NT2/D1 (cell line): Measurements from ENCODE around the gene CYB561D1.

Experiments used
- DNase-seq: peaks from one replicate; pipeline ENCODE4 v3.0.0-alpha.2; 2011; ENCODE audit warnings: low read depth, low spot score
- H3K27me3 ChIP-seq: 2 replicates; pipeline ENCODE4 v1.6.0; 2011; ENCODE audit warnings: mild to moderate bottlenecking; ENCODE audit not compliant: insufficient read length, insufficient read depth
- H3K36me3 ChIP-seq: 2 replicates; pipeline ENCODE4 v1.6.1; 2011; ENCODE audit warnings: mild to moderate bottlenecking, low read length, mixed read lengths; ENCODE audit not compliant: insufficient read depth, insufficient read length
- H3K4me1 ChIP-seq: 2 replicates; pipeline ENCODE4 v1.5.1; 2011; ENCODE audit not compliant: insufficient read depth, insufficient read length
- H3K4me3 ChIP-seq: 2 replicates; pipeline ENCODE4 v1.5.1; 2011; ENCODE audit warnings: low read depth; ENCODE audit not compliant: insufficient read length
- H3K9ac ChIP-seq: 2 replicates; pipeline ENCODE4 v1.6.0; 2011; ENCODE audit warnings: low read depth; ENCODE audit not compliant: insufficient read length
- H3K9me3 ChIP-seq: 2 replicates; pipeline ENCODE4 v1.5.1; 2011; ENCODE audit warnings: mild to moderate bottlenecking, low read length; ENCODE audit not compliant: insufficient read depth
- SUZ12 ChIP-seq: IDR thresholded peaks from 2 replicates; pipeline ENCODE4 v1.6.1; 2011; ENCODE audit not compliant: insufficient read length, insufficient read depth; ENCODE audit errors: extremely low read depth
- YY1 ChIP-seq: IDR thresholded peaks from 2 replicates; pipeline ENCODE4 v1.6.1; 2011; ENCODE audit not compliant: insufficient read length, insufficient read depth
- ZNF274 ChIP-seq: IDR thresholded peaks from 2 replicates; pipeline ENCODE4 v1.6.1; 2011; ENCODE audit warnings: mild to moderate bottlenecking, low read depth, low read length

Gene CYB561D1

GRCh38 chr1:109513110-109513710, 19.3 kb downstream of the CYB561D1 start:
- TF ChIP-seq ZNF274 = no peak
- TF ChIP-seq YY1 = no peak
- TF ChIP-seq SUZ12 = no peak
- Histone ChIP-seq H3K27me3 (peaks cover 41% of the 10 kb centered on the region), H3K9me3 (no peaks in the 10 kb centered on the region), H3K4me1 (peaks cover 3% of the 10 kb centered on the region), H3K4me3 (no peak overlapping the region), H3K9ac (no peak overlapping the region), H3K36me3 (no peaks in the 10 kb centered on the region)
- DNase-seq = no peak

DNA sequence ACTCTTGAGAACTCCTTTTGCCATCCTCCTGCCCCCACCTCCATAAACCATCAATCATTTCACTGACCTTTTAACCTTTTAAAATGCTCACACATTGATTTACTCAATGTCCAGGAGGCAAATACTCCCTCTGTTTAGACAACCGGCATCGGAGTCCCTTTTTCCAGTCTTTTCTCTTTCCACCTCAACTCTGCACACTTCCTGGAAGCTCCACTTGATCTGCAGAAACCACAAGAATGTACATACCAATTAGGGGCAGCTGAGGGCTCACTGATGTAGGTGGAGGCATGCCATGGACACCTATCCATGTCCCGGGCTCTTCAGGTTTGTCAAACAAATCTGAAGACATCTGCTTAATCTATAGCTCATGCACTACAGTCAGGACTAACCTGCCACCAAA, 21.0 kb downstream of the CYB561D1 start:
- Histone ChIP-seq H3K9ac (no peak overlapping the region), H3K36me3 (no peaks in the 10 kb centered on the region), H3K27me3 (peaks cover 25% of the 10 kb centered on the region), H3K4me1 (peaks cover 3% of the 10 kb centered on the region), H3K9me3 (no peaks in the 10 kb centered on the region), H3K4me3 (no peak overlapping the region)
- DNase-seq = no peak
- TF ChIP-seq SUZ12 (no peak), ZNF274 (no peak), YY1 (no peak)

DNA sequence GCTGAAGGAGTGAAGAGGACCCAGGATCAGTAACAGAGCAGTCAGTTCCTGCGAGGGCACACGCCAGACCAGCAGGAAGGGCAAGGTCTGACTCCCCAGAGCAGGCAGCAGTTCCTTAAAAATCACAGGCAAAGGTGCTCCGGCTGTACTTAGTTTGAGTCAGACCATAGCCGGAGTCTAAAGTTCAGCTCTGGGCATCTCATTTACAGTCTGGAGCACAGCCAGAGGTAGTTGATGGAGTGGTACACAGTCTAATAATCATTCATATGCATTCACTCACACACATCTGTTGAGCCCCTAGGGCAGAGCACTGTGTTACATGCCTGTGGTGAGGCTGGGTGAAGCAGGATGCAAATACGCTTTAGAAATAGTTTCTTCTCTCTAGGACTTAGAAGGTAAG, 23.0 kb downstream of the CYB561D1 start:
- H3K9ac ChIP-seq = no peak overlapping the region
- H3K4me3 ChIP-seq = no peak overlapping the region

DNA sequence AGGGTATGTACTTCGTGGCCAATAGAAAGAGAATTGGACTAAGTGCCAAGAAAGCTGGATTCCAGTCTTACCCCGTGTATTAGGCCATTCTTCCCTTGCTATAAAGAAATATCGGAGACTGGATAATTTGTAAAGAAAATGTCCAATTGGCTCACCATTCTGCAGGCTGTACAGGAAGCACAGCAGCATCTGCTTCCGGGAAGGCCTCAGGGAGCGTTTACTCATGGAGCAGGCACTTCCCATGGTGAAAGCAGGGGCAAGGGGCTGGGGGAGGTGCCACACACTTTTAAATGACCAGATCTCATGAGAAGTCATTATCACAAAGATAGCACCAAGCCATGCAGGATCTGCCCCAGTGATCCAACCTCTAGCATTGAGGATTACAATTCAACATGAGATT, 23.4 kb downstream of the CYB561D1 start:
- H3K9ac ChIP-seq = no peak overlapping the region
- no peaks in the 10 kb centered on the region for H3K9me3 ChIP-seq
- no peak overlapping the region for H3K4me3 ChIP-seq
- H3K36me3 ChIP-seq = no peaks in the 10 kb centered on the region
- no peak for DNase-seq
- no peaks in the 10 kb centered on the region for H3K4me1 ChIP-seq
- TF ChIP-seq YY1 (no peak), SUZ12 (no peak), ZNF274 (no peak)
- peaks cover 3% of the 10 kb centered on the region for H3K27me3 ChIP-seq

More for the DNA sequence above, 23.0 kb downstream of the CYB561D1 start:
- Histone ChIP-seq H3K9me3 (no peaks in the 10 kb centered on the region), H3K4me1 (no peaks in the 10 kb centered on the region), H3K27me3 (peaks cover 4% of the 10 kb centered on the region), H3K36me3 (no peaks in the 10 kb centered on the region)
- no peak for DNase-seq
- no peak for TF ChIP-seq YY1
- TF ChIP-seq SUZ12 = no peak
- no peak for TF ChIP-seq ZNF274

DNA sequence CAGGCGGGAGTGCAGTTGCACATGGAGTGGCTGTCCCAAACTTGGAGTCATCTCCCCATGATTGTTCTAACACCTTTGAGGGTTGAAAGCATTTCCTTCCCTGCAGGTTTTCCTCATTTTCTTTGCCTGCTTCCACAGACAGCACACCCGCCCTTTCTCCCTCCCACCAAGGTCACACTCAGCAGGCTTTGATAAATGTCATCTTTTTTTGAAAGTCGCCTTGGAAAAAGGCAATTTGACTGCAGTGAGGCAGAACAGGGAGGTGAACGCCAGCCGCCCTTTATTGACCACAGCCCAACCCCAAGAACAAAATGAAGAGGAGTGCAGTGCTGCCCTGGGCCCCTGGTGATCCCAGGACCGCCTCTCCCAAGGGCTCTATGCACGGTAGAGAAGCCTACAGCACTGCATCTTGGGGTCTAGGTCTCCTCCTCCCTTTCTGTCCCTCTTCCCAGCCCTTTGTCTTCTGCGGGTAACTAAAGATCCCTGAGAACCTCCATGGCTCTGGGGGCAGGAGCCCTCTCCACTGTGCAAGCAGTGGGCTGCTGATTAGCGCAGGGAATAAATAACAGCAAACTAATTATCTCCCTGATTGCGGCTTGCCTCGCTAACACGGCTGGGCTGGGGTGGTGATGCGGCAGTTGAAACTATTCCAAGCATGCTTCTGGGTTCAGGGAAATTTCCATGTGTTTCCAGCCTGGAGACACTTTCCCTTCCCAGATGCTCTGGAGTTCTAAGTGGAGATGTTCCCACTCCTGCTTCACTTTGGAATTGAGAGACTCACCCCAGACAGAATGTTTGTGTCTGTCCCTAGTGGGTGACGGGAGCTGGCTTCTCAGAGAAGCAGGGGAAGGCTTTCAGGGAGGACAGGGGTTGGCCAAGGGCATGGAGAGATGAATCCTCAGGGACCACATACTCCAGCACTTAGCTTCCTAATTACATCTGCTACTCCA, 27.4 kb downstream of the CYB561D1 start:
- Histone ChIP-seq H3K9me3 (0 out of 2 replicates have a peak, but pooled peaks cover 7% of the 10 kb centered on the region), H3K4me1 (no peaks in the 10 kb centered on the region), H3K4me3 (no peak overlapping the region), H3K36me3 (no peaks in the 10 kb centered on the region), H3K27me3 (no peaks in the 10 kb centered on the region), H3K9ac (no peak overlapping the region)
- no peak for DNase-seq
- no peak for TF ChIP-seq YY1
- no peak for TF ChIP-seq SUZ12
- TF ChIP-seq ZNF274 = no peak

- H3K27me3 ChIP-seq = peaks cover under 1% of the 10 kb centered on the region
- H3K9ac ChIP-seq = no peak overlapping the region
- 0 out of 2 replicates have a peak, but pooled peaks cover 7% of the 10 kb centered on the region for H3K9me3 ChIP-seq
- DNase-seq = no peak
- H3K36me3 ChIP-seq = no peaks in the 10 kb centered on the region
- TF ChIP-seq YY1 (no peak), ZNF274 (no peak), SUZ12 (no peak)
- no peak overlapping the region for H3K4me3 ChIP-seq
- no peaks in the 10 kb centered on the region for H3K4me1 ChIP-seq
These were observed 28.1 kb downstream of the CYB561D1 start for GRCh38 chr1:109522026-109522425.

DNA sequence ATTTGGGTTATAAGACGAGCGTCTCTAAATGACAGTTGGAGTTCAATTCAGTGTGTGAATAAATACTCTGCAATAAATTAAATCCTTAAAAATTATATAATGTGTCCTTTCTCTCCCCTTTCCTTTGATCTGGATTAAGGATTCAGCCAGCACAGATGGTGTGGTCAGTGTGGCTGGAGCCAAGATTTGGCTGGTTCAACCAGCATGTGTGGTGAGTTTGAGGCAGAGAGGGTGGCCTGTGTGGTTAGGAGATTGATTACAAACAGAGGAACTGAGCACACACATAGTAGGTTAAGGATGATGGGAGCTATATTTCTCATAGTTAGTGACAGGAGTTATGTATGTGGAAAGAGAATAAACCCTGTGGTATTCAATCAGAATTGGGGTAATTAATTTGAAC, 29.8 kb downstream of the CYB561D1 start:
- no peaks in the 10 kb centered on the region for H3K36me3 ChIP-seq
- no peak overlapping the region for H3K9ac ChIP-seq
- H3K9me3 ChIP-seq = 0 out of 2 replicates have a peak, but pooled peaks cover 7% of the 10 kb centered on the region
- H3K4me1 ChIP-seq = no peaks in the 10 kb centered on the region
- DNase-seq = no peak
- H3K4me3 ChIP-seq = no peak overlapping the region
- TF ChIP-seq ZNF274 (no peak), YY1 (no peak), SUZ12 (no peak)
- H3K27me3 ChIP-seq = peaks cover 6% of the 10 kb centered on the region
